ENCODE measurements around the gene ARF6. TPM values are rescaled to one million over a fixed set of nuclear protein-coding genes. Genes with fewer than 3 reads are reported as not detected.

The ARF6 gene
- polyA plus RNA-seq, 1 of the 3 experiments (the other 2 are of a cell fraction) = 45.2 TPM

DNA sequence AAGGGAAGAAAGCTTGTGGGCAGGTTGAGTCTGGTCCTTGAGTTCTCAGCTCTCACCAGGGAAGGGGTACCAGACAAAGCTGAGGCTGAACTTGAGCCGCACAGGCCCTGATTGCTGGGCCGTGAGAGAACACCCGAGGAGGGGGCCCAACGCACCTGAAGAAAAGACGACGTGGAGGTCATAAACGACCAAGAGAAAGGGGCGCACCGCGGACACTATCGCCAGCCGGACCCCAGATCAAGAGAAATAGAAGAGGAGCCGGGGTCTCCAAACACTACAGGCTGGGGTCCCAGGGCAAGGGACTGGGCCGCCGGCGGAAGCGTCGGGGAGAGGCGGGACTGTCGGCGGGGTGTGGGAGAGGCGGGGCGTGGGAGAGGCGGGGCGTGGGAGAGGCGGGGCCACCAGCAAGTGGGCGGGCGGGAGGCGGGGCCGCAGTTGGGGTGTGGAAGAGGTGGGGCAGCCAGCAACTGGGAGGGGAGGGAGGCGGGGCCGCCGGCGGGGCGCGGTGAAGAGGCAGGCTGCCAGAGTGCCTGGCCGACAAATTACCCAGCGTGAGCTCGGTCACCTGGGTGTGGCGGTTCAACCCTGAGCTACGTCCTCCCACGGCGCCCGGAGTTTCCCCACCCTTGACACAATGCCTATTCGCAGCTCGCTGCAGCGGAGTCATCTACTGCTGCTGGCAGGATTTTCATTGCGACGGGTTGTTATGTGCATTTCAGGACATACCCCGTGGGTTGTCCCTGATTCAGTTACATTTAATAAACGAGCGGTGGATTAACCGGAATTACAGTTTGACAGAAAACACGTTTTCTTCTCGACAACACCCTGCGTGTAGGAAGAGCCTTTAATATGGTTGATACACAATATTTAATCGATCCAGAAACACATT, 24.8 kb upstream of the ARF6 start (continued):
- TF ChIP-seq, protein P1, sequence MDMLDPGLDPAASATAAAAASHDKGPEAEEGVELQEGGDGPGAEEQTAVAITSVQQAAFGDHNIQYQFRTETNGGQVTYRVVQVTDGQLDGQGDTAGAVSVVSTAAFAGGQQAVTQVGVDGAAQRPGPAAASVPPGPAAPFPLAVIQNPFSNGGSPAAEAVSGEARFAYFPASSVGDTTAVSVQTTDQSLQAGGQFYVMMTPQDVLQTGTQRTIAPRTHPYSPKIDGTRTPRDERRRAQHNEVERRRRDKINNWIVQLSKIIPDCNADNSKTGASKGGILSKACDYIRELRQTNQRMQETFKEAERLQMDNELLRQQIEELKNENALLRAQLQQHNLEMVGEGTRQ (IDR thresholded peaks at IDR 0.05; ENCODE audit: borderline replicate concordance, low read depth, low read length) = no peak
- TF ChIP-seq RCOR1 (IDR thresholded peaks at IDR 0.05; ENCODE audit: low read length) (no peak), SIN3A (IDR thresholded peaks at IDR 0.05; ENCODE audit: borderline replicate concordance, low read depth, low read length) (no peak; the same call in 1 of the 2 replicates), SMC3 (IDR thresholded peaks at IDR 0.05; ENCODE audit: low read depth, low read length) (no peak), RAD21 (IDR thresholded peaks at IDR 0.05; ENCODE audit: low read length) (no peak), YY1 (IDR thresholded peaks at IDR 0.05; ENCODE audit: low read depth) (no peak), CTCF (IDR thresholded peaks at IDR 0.05) (no peak), RXRA (IDR thresholded peaks at IDR 0.05; ENCODE audit: borderline replicate concordance, low read depth) (no peak), TAF1 (IDR thresholded peaks at IDR 0.05; ENCODE audit: borderline replicate concordance, low read depth, low read length) (peak; percentile 64)

DNA sequence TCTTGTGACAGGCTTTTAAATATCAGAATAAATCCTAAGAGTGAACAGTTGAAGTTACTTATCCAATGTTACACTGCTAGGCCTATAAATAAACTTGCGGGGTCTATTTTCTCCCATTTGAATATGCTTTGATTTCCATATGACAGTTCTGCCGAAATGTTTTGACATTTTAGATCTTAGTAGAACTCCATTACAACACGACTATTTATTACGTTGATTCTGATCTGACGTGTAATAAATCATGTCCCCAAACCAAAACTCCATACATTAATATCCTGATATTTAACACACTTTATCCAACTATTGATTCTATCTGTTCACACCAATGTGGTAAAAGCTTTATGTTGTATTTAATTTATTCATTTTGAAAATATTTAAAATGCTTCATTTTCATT, 24.2 kb upstream of the ARF6 start:
- no peaks in the 10 kb centered on the region for H3K9me2 ChIP-seq
- no peaks in the 10 kb centered on the region for H4K20me1 ChIP-seq (ENCODE audit: insufficient read depth)
- ChIA-PET POLR2A (no interaction called here), CTCF (interaction anchor here (1.3 to 12.1 kb wide), 3 partner anchors 11 to 234 kb away, joined by 7 to 204 read pairs (median 14); partner anchors contain the start of gene NEMF)
- peaks cover 6% of the 10 kb centered on the region for H3K79me2 ChIP-seq (ENCODE audit: insufficient read depth)
- peaks cover 3 to 5% of the 10 kb centered on the region in 2 experiments; a peak in 1 of 4 replicates for H3K4me1 ChIP-seq (ENCODE audit: control insufficient read depth in 1 of 2, insufficient read depth in 2 of 2, low read depth in 1 of 2, low read length in 1 of 2)
- H3K27me3 ChIP-seq (ENCODE audit: insufficient read depth) = no peaks in the 10 kb centered on the region
- no peaks in the 10 kb centered on the region for H3K9me3 ChIP-seq
- H3K36me3 ChIP-seq (replicated peaks in 1 of 2; ENCODE audit: control insufficient read depth in 1 of 2, insufficient read depth in 2 of 2, low read length in 1 of 2) = no peaks in the 10 kb centered on the region
- H3K4me2 ChIP-seq = peak overlapping the region; percentile 87
- H2AFZ ChIP-seq (ENCODE audit: low read depth) = peak overlapping the region; percentile 97
- 70% methylated on average over 5 of the region's 5 CpGs for WGBS (ENCODE audit: low lambda C conversion rate)
- TF ChIP-seq, protein P2, sequence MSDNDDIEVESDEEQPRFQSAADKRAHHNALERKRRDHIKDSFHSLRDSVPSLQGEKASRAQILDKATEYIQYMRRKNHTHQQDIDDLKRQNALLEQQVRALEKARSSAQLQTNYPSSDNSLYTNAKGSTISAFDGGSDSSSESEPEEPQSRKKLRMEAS (IDR thresholded peaks at IDR 0.05; ENCODE audit: low read depth) = no peak
- TF ChIP-seq GATA2 (CRISPR knock-in tag; IDR thresholded peaks at IDR 0.05) (no peak), NFIC (IDR thresholded peaks at IDR 0.05; ENCODE audit: borderline replicate concordance) (no peak)
- peak overlapping the region; percentile 58 for H3K9ac ChIP-seq
- H3K4me3 ChIP-seq (ENCODE audit: low read depth in 2 of 2, low read length in 1 of 2) = peak overlapping the region; percentile 50 to 63
- peak overlapping the region; percentile 45 to 60 for H3K27ac ChIP-seq (ENCODE audit: low read depth in 2 of 2, low read length in 1 of 2)
- peaks cover 27% of the 10 kb centered on the region for H3F3A ChIP-seq (replicated peaks; ENCODE audit: insufficient read depth)
- DNase-seq = no peak
